HepG2 (cell line): ENCODE data around the gene CDK2AP2. TPM values are rescaled to one million over a fixed set of nuclear protein-coding genes. Genes with fewer than 3 reads are reported as not detected.
A peak's percentile ranks its signal among the peaks of the same experiment; 100 is the strongest.

Source experiments
- CC2D1A ChIP-seq: sonication (generic); formaldehyde crosslinking; IDR thresholded peaks from 2 replicates; pipeline ENCODE4 v1.8.1; 2023; ENCODE audit warnings: mild to moderate bottlenecking, missing genetic modification reagents
- DR1 ChIP-seq: sonication (generic); formaldehyde crosslinking; IDR thresholded peaks from 2 replicates; pipeline ENCODE4 v1.8.0; 2021; ENCODE audit warnings: mild to moderate bottlenecking, missing genetic modification reagents, inconsistent platforms
- FOSL2 ChIP-seq: sonication (generic); formaldehyde crosslinking; IDR thresholded peaks from 2 replicates; pipeline ENCODE4 v1.4.0; 2020; ENCODE audit warnings: missing genetic modification reagents
- FOXK1 ChIP-seq: sonication (generic); formaldehyde crosslinking; IDR thresholded peaks from 2 replicates; pipeline ENCODE4 v1.4.0; 2020; ENCODE audit warnings: low read depth, missing genetic modification reagents, borderline replicate concordance
- MAFF ChIP-seq: IDR thresholded peaks from 2 replicates; pipeline ENCODE4 v1.6.1; 2011; ENCODE audit warnings: low read depth, low read length, improper control_type of control experiment
- NCOR1 ChIP-seq: fragments of 200-600 bp; sonication (generic); IDR thresholded peaks from 2 replicates; pipeline ENCODE4 v1.7.0; 2017; ENCODE audit warnings: antibody characterized with exemption, low read length, borderline replicate concordance
- RAD21 ChIP-seq: fragments of 450-650 bp; formaldehyde crosslinking; IDR thresholded peaks from 2 replicates; pipeline ENCODE4 v1.5.0; 2020; ENCODE audit warnings: mild to moderate bottlenecking
- RFX3 ChIP-seq: IDR thresholded peaks from 2 replicates; pipeline ENCODE4 v1.6.1; 2016; ENCODE audit warnings: missing biosample characterization, missing genetic modification reagents
- RORA ChIP-seq: sonication (generic); formaldehyde crosslinking; IDR thresholded peaks from 2 replicates; pipeline ENCODE4 v1.5.0; 2020; ENCODE audit warnings: mild to moderate bottlenecking, missing genetic modification reagents, moderate library complexity
- ZNF543 ChIP-seq: sonication (generic); formaldehyde crosslinking; IDR thresholded peaks from 2 replicates; pipeline ENCODE4 v1.4.0; 2020; ENCODE audit warnings: mild to moderate bottlenecking, missing genetic modification reagents
- ZNF550 ChIP-seq: sonication (generic); formaldehyde crosslinking; IDR thresholded peaks from 2 replicates; pipeline ENCODE4 v1.4.0; 2020; ENCODE audit warnings: mild to moderate bottlenecking, missing genetic modification reagents, borderline replicate concordance
- ZNF660 ChIP-seq: sonication (generic); formaldehyde crosslinking; IDR thresholded peaks from 2 replicates; pipeline ENCODE4 v1.5.1; 2020; ENCODE audit warnings: mild to moderate bottlenecking, low read depth, missing genetic modification reagents, borderline replicate concordance
- ZNF878 ChIP-seq: sonication (generic); formaldehyde crosslinking; IDR thresholded peaks from 2 replicates; pipeline ENCODE4 v1.8.1; 2023; ENCODE audit warnings: mild to moderate bottlenecking, missing genetic modification reagents, moderate library complexity
- polyA plus RNA-seq, 8 experiments: library from polyadenylated mRNA; depleted of rRNA in 3 of 8; stranded (reverse) in 7 of 8; unstranded in 1 of 8; fragments of >200 nt; fragmentation: Illumina TruSeq in 4 of 8; extraction: Trizol in 4 of 8; gene quantifications; 2 replicates each; pipeline versions ENCODE4 v1.2.1 to v1.2.3, GENCODE V29; 2011 to 2016; ENCODE audit warnings: low read depth in 4 of 8, missing spikeins in 1 of 8, mixed read lengths in 1 of 8; ENCODE audit not compliant: insufficient read depth in 1 of 8
- total RNA-seq, 5 experiments: library from RNA; depleted of rRNA; stranded (reverse); fragments of >200 nt; fragmentation: Illumina TruSeq; extraction: Trizol; gene quantifications; 2 replicates each; pipeline ENCODE4 v1.2.3, GENCODE V29; 2016; ENCODE audit warnings: low read depth in 1 of 5
- TF ChIP-seq, protein P1 (sequence below): sonication (generic); formaldehyde crosslinking; IDR thresholded peaks from 2 replicates; pipeline ENCODE4 v1.8.0; 2022; ENCODE audit warnings: mild to moderate bottlenecking, missing genetic modification reagents
- TF ChIP-seq, protein P2 (sequence below): sonication (generic); formaldehyde crosslinking; IDR thresholded peaks from 2 replicates; pipeline ENCODE4 v1.4.0; 2020; ENCODE audit warnings: missing genetic modification reagents
- TF ChIP-seq, protein P3 (sequence below): sonication (generic); formaldehyde crosslinking; IDR thresholded peaks from 2 replicates; pipeline ENCODE4 v1.5.0; 2020; ENCODE audit warnings: missing genetic modification reagents
- TF ChIP-seq, protein P4 (sequence below): sonication (generic); formaldehyde crosslinking; conservative IDR thresholded peaks from 2 replicates; pipeline ENCODE4 v1.4.0; 2020; ENCODE audit warnings: mild to moderate bottlenecking, missing genetic modification reagents, moderate library complexity
- TF ChIP-seq, protein P5 (sequence below): sonication (generic); formaldehyde crosslinking; IDR thresholded peaks from 2 replicates; pipeline ENCODE4 v1.4.0; 2020; ENCODE audit warnings: missing genetic modification reagents, low read depth, mild to moderate bottlenecking, borderline replicate concordance

The CDK2AP2 gene
- total and polyA plus RNA-seq, 2 of the 13 experiments (the other 11 are each of a cell fraction or from before 2014, with no cell fraction given) = 15.0 to 23.2 TPM

DNA sequence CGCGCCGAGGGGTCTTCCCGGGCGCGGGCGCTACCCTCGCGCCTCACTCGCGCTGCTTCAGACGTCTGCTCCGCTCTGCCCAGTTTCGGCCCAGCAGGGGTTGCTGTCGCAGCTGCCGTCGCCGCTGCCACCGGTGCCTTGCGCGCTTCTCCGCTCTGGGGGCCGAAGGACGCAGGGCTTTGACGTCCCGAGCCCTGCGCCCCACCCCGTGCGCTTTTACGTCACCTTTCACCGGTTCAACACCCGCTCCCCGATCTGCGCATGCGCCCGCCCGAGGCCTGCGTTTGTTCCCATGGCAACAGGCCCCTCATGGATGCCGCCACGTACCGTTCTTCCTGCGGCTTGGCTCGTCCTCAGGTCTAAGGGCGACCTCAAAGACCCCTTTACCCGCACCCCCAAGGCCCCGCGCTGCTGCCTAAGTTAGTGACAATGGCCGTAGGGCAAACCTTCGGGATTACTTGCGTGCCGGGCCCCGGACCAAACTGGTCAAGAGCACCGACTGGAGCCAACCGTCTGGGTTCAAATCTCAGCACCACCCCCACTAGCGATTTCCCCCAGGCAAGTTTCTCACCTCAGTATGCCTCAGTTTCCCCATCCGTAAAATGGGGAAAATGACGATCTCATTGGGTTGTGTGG, 642 bp upstream of the CDK2AP2 start (continued):
- TF ChIP-seq, protein P1, sequence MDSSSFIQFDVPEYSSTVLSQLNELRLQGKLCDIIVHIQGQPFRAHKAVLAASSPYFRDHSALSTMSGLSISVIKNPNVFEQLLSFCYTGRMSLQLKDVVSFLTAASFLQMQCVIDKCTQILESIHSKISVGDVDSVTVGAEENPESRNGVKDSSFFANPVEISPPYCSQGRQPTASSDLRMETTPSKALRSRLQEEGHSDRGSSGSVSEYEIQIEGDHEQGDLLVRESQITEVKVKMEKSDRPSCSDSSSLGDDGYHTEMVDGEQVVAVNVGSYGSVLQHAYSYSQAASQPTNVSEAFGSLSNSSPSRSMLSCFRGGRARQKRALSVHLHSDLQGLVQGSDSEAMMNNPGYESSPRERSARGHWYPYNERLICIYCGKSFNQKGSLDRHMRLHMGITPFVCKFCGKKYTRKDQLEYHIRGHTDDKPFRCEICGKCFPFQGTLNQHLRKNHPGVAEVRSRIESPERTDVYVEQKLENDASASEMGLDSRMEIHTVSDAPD = no peak
- TF ChIP-seq, protein P2, sequence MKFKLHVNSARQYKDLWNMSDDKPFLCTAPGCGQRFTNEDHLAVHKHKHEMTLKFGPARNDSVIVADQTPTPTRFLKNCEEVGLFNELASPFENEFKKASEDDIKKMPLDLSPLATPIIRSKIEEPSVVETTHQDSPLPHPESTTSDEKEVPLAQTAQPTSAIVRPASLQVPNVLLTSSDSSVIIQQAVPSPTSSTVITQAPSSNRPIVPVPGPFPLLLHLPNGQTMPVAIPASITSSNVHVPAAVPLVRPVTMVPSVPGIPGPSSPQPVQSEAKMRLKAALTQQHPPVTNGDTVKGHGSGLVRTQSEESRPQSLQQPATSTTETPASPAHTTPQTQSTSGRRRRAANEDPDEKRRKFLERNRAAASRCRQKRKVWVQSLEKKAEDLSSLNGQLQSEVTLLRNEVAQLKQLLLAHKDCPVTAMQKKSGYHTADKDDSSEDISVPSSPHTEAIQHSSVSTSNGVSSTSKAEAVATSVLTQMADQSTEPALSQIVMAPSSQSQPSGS (CRISPR knock-in tag) = peak; percentile 89
- no peak for TF ChIP-seq ZNF550 (CRISPR knock-in tag)
- no peak for TF ChIP-seq ZNF878 (CRISPR knock-in tag)
- TF ChIP-seq NCOR1 = 0 out of 2 replicates have a peak, but pooled peaks have one; percentile 11
- TF ChIP-seq ZNF660 (CRISPR knock-in tag) = no peak
- TF ChIP-seq DR1 (CRISPR knock-in tag) = no peak
- no peak for TF ChIP-seq MAFF
- no peak for TF ChIP-seq FOSL2 (CRISPR knock-in tag)
- no peak for TF ChIP-seq CC2D1A (CRISPR knock-in tag)
- no peak for TF ChIP-seq ZNF543
- peak; percentile 100 for TF ChIP-seq RFX3 (CRISPR knock-in tag)
- TF ChIP-seq, protein P3, sequence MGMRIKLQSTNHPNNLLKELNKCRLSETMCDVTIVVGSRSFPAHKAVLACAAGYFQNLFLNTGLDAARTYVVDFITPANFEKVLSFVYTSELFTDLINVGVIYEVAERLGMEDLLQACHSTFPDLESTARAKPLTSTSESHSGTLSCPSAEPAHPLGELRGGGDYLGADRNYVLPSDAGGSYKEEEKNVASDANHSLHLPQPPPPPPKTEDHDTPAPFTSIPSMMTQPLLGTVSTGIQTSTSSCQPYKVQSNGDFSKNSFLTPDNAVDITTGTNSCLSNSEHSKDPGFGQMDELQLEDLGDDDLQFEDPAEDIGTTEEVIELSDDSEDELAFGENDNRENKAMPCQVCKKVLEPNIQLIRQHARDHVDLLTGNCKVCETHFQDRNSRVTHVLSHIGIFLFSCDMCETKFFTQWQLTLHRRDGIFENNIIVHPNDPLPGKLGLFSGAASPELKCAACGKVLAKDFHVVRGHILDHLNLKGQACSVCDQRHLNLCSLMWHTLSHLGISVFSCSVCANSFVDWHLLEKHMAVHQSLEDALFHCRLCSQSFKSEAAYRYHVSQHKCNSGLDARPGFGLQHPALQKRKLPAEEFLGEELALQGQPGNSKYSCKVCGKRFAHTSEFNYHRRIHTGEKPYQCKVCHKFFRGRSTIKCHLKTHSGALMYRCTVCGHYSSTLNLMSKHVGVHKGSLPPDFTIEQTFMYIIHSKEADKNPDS (CRISPR knock-in tag) = no peak
- TF ChIP-seq, protein P4, sequence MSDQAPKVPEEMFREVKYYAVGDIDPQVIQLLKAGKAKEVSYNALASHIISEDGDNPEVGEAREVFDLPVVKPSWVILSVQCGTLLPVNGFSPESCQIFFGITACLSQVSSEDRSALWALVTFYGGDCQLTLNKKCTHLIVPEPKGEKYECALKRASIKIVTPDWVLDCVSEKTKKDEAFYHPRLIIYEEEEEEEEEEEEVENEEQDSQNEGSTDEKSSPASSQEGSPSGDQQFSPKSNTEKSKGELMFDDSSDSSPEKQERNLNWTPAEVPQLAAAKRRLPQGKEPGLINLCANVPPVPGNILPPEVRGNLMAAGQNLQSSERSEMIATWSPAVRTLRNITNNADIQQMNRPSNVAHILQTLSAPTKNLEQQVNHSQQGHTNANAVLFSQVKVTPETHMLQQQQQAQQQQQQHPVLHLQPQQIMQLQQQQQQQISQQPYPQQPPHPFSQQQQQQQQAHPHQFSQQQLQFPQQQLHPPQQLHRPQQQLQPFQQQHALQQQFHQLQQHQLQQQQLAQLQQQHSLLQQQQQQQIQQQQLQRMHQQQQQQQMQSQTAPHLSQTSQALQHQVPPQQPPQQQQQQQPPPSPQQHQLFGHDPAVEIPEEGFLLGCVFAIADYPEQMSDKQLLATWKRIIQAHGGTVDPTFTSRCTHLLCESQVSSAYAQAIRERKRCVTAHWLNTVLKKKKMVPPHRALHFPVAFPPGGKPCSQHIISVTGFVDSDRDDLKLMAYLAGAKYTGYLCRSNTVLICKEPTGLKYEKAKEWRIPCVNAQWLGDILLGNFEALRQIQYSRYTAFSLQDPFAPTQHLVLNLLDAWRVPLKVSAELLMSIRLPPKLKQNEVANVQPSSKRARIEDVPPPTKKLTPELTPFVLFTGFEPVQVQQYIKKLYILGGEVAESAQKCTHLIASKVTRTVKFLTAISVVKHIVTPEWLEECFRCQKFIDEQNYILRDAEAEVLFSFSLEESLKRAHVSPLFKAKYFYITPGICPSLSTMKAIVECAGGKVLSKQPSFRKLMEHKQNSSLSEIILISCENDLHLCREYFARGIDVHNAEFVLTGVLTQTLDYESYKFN (CRISPR knock-in tag) = no peak; the same call in 1 of the 2 replicates
- TF ChIP-seq RORA (CRISPR knock-in tag) = no peak
- peak; percentile 55; the same call in 1 of the 2 replicates for TF ChIP-seq RAD21 (CRISPR knock-in tag)
- TF ChIP-seq FOXK1 = peak; percentile 9; the same call in 1 of the 2 replicates
- TF ChIP-seq, protein P5, sequence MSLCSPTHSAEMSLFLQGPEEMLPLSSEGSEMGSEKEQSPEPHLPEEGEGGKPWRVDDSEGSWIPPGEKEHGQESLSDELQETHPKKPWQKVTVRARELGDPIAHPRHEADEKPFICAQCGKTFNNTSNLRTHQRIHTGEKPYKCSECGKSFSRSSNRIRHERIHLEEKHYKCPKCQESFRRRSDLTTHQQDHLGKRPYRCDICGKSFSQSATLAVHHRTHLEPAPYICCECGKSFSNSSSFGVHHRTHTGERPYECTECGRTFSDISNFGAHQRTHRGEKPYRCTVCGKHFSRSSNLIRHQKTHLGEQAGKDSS (CRISPR knock-in tag) = no peak
